ENCODE data around the gene HOXD10. TPM values are rescaled to one million over a fixed set of nuclear protein-coding genes. Genes with fewer than 3 reads are reported as not detected.

The HOXD10 gene
- total and polyA plus RNA-seq, 2 experiments from 2014 or later, result 16.0 to 17.2 TPM

DNA sequence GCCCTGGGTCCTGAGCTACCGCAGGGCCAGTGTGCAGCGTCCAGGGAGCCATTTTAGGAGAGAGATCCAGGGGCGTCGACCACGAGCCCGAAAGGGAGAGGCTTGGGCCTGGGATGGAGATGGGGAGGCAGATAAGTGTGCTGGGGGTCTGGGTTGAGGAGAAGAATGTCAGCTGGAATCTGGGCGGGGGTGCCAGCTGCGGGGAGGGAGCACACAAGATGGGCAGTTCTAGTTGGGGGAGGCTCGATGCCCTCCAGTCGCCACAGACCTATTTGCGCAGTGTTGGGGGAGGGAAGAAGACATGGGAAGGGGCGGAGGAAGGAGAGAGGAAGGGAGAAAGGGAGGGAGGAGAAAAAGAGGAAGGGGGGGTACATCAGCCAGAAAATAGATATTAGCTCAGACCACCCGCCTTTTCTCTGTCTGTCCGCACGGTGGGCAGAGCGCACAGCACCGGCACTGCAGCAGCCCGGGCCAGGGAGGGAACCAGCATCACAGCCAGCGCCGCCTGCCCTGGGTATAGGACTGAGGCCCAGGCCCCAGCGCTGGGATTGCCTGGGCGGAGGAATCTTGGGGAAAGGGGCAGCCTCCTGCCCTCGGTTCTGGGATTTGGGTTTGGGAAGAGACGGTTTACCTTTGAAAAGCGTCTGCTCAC lies 11.4 kb upstream of the HOXD10 start:
- Histone ChIP-seq H3K27me3 (replicated peaks; ENCODE audit: insufficient read depth) (no peaks in the 10 kb centered on the region), H3K79me2 (ENCODE audit: insufficient read depth) (peaks cover 80% of the 10 kb centered on the region), H3K36me3 (ENCODE audit: low read depth) (peaks cover 7% of the 10 kb centered on the region), H3F3A (ENCODE audit: insufficient read depth) (peaks cover 34% of the 10 kb centered on the region), H3K9me2 (ENCODE audit: insufficient read depth) (no peaks in the 10 kb centered on the region), H4K20me1 (ENCODE audit: insufficient read depth) (no peaks in the 10 kb centered on the region), H3K9ac (peak overlapping the region; percentile 93), H3K4me2 (ENCODE audit: unreplicated experiment) (peak overlapping the region; percentile 95), H2AFZ (peak overlapping the region; percentile 82), H3K4me3 (peak overlapping the region; percentile 88), H3K9me3 (ENCODE audit: low read depth) (no peaks in the 10 kb centered on the region), H3K4me1 (ENCODE audit: insufficient read depth) (peaks cover 8% of the 10 kb centered on the region), H3K27ac (peak overlapping the region; percentile 89)
- in situ Hi-C loops (cut with MboI), result loop anchor here (25.0 kb wide), 1 partner anchor 1632 kb away; no protein-coding TSS in a partner anchor
- DNase-seq, result peak; percentile 80
- 0 to 1% methylated on average over 21 to 25 of the region's 25 CpGs for WGBS, 2 experiments (ENCODE audit: low coverage in 1 of 2, low lambda C conversion rate in 2 of 2, missing lambda C conversion rate in 2 of 2)
- TF ChIP-seq EZH2phosphoT487 (IDR thresholded peaks at IDR 0.05; ENCODE audit: insufficient read depth, low read depth), result no peak
- TF ChIP-seq EZH2 (IDR thresholded peaks at IDR 0.05; ENCODE audit: insufficient read depth, poor library complexity, severe bottlenecking), result no peak

DNA sequence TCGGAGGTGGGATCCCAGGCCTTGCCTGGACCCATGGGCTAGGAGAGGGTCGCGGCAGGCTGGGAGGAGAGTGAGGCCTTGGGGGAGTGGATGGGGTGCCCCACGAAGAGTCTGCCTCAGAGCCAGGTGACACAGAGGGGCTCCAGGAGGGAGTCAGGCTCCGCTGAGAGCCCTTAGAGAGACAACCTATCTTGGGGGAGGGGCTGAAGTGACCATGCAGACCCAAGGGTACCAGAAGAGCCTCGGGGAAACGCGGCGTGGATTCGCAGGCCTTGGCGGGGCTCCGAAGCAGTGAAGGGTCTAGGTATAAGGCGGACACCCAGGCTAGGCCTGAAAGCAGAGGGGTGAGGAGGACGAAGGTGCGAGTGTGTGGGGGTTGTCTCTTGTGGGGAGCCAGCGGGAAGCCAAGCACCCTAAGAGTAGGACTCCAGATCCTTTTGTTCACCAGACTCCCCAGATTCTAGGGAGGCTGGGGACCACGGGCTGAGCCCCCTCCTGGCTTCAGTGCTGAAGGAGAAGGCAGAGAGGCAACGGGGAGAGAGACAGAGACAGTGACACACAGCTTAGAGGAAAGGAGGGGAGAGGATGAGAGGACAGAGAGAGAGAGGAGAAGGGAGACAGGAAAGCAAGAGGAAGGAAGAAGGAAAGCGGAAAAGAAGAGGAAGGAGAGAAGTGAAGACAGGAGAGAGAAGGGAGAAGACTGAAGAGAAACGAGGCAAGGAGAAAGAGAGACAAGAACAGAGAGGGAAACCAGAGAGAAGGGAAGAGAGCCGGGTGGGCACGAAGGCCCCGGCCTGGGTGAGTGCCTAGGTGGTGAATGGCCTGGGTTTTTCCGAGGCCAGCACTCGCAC lies 10.6 kb upstream of the HOXD10 start:
- H3K9me3 ChIP-seq (ENCODE audit: low read depth), result no peaks in the 10 kb centered on the region
- peak overlapping the region; percentile 89 for H3K27ac ChIP-seq
- peaks cover 34% of the 10 kb centered on the region for H3F3A ChIP-seq (ENCODE audit: insufficient read depth)
- H3K4me1 ChIP-seq (ENCODE audit: insufficient read depth), result peaks cover 8% of the 10 kb centered on the region
- peaks cover 15% of the 10 kb centered on the region for H3K36me3 ChIP-seq (ENCODE audit: low read depth)
- peaks cover 88% of the 10 kb centered on the region for H3K79me2 ChIP-seq (ENCODE audit: insufficient read depth)
- H2AFZ ChIP-seq, result peak overlapping the region; percentile 82; the same call in 1 of the 2 replicates
- no peaks in the 10 kb centered on the region for H3K9me2 ChIP-seq (ENCODE audit: insufficient read depth)
- TF ChIP-seq EZH2 (IDR thresholded peaks at IDR 0.05; ENCODE audit: insufficient read depth, poor library complexity, severe bottlenecking) (no peak), EZH2phosphoT487 (IDR thresholded peaks at IDR 0.05; ENCODE audit: insufficient read depth, low read depth) (no peak)
- H4K20me1 ChIP-seq (ENCODE audit: insufficient read depth), result no peaks in the 10 kb centered on the region
- WGBS, 2 experiments (ENCODE audit: low coverage in 1 of 2, low lambda C conversion rate in 2 of 2, missing lambda C conversion rate in 2 of 2), result 2 to 5% methylated on average over 24 to 25 of the region's 25 CpGs
- peak overlapping the region; percentile 88 for H3K4me3 ChIP-seq
- H3K9ac ChIP-seq, result peak overlapping the region; percentile 93
- H3K27me3 ChIP-seq (replicated peaks; ENCODE audit: insufficient read depth), result no peaks in the 10 kb centered on the region
- DNase-seq, result peak; percentile 61
- in situ Hi-C loops (cut with MboI), result loop anchor here (25.0 kb wide), 1 partner anchor 1631 kb away; no protein-coding TSS in a partner anchor
- peak overlapping the region; percentile 95 for H3K4me2 ChIP-seq (ENCODE audit: unreplicated experiment)

- WGBS, 2 experiments (ENCODE audit: low coverage in 1 of 2, low lambda C conversion rate in 2 of 2, missing lambda C conversion rate in 2 of 2), result 1 to 2% methylated on average over 67 to 72 of the region's 85 CpGs
- H3K9me3 ChIP-seq (ENCODE audit: low read depth), result no peaks in the 10 kb centered on the region
- no peak for TF ChIP-seq EZH2 (IDR thresholded peaks at IDR 0.05; ENCODE audit: insufficient read depth, poor library complexity, severe bottlenecking)
- TF ChIP-seq EZH2phosphoT487 (IDR thresholded peaks at IDR 0.05; ENCODE audit: insufficient read depth, low read depth), result no peak
- no peaks in the 10 kb centered on the region for H3K27me3 ChIP-seq (replicated peaks; ENCODE audit: insufficient read depth)
- H2AFZ ChIP-seq, result 0 out of 2 replicates have a peak within 1 kb of the TSS, but pooled peaks have one; percentile 82
- no peaks in the 10 kb centered on the region for H3K9me2 ChIP-seq (ENCODE audit: insufficient read depth)
- peak within 1 kb of the TSS; percentile 89 for H3K27ac ChIP-seq
- H3K79me2 ChIP-seq (ENCODE audit: insufficient read depth), result peaks cover 96% of the 10 kb centered on the region
- peak within 1 kb of the TSS; percentile 93 for H3K9ac ChIP-seq
- peaks cover 8% of the 10 kb centered on the region for H3K4me1 ChIP-seq (ENCODE audit: insufficient read depth)
- H3F3A ChIP-seq (ENCODE audit: insufficient read depth), result peaks cover 34% of the 10 kb centered on the region
- peaks cover 15% of the 10 kb centered on the region for H3K36me3 ChIP-seq (ENCODE audit: low read depth)
- peak; percentile 96 for DNase-seq
- in situ Hi-C loops (cut with MboI), result loop anchor here (25.0 kb wide), 1 partner anchor 1630 kb away; no protein-coding TSS in a partner anchor
- no peaks in the 10 kb centered on the region for H4K20me1 ChIP-seq (ENCODE audit: insufficient read depth)
- peak within 1 kb of the TSS; percentile 88 for H3K4me3 ChIP-seq
- peak within 1 kb of the TSS; percentile 95 for H3K4me2 ChIP-seq (ENCODE audit: unreplicated experiment)
These were observed 9.7 kb upstream of the HOXD10 start, which contains the start of gene HOXD11 for GRCh38 chr2:176106581-176107539. TSS of gene HOXD11 (plus strand) at chr2:176107280. CDS start at chr2:176107356, 76 bp downstream.

Measured in GM23248 (cell line).